ENCODE measurements around the gene ASIC1.

Gene ASIC1

DNA sequence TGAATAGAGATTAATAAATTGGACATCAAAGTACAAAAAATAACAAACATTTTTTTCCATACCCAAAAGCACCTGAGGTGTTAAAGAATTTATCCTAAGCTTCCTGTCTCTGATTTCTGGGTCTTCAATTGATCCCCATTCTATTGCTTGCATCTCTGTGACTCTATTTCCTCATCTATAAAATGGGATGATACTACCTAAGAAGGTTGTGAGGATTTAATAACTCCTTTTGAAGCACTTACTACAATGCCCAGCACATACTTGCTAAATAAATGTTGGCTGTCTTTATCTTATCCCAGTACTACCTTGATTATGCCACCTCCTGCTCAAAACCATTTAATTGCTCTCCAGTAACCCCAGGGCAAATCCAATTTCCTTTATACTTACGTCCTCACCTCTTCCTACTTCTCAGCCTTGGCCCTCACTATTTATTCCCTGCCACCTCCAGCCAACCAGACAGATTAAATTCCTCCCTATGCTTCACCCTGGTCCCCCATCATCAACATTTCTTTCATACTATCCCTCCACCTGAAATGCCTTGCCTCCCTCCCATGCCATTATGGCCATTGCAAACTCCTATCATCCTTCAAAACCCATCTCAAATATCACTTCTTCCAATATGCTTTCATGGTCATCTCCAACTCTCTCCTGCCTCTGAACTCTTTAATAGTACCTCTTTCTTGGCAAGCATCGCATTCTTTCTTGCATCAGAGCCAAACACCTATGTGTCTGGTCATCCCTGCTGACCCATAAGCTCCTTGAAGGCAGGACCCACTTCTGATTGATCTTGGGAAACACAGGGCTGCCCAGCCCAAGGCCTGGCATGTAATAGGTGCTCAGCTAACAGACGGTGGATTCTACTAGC, 7.9 kb upstream of the ASIC1 start:
- DNase-seq (ENCODE audit: low read depth): no peak
- H3K4me3 ChIP-seq (ENCODE audit: low read length): no peak overlapping the region
- TF ChIP-seq, protein P1, sequence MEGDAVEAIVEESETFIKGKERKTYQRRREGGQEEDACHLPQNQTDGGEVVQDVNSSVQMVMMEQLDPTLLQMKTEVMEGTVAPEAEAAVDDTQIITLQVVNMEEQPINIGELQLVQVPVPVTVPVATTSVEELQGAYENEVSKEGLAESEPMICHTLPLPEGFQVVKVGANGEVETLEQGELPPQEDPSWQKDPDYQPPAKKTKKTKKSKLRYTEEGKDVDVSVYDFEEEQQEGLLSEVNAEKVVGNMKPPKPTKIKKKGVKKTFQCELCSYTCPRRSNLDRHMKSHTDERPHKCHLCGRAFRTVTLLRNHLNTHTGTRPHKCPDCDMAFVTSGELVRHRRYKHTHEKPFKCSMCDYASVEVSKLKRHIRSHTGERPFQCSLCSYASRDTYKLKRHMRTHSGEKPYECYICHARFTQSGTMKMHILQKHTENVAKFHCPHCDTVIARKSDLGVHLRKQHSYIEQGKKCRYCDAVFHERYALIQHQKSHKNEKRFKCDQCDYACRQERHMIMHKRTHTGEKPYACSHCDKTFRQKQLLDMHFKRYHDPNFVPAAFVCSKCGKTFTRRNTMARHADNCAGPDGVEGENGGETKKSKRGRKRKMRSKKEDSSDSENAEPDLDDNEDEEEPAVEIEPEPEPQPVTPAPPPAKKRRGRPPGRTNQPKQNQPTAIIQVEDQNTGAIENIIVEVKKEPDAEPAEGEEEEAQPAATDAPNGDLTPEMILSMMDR (conservative IDR thresholded peaks at IDR 0.05; ENCODE audit: low read length): no peak

DNA sequence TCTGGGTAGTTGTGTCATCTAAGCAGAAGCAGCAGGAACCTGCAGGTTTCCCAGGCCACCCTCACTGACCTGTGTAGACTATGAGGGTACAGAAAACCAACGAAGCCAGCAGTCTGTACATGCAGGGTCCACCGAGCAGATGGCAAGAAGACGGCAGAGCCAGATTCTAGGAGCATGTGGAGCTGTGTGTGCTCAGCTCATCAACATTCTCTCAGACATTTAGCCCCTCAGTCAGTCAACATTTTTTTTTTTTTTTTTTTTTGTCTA, 7.3 kb upstream of the ASIC1 start:
- TF ChIP-seq, protein P1 (conservative IDR thresholded peaks at IDR 0.05; ENCODE audit: low read length): no peak
- DNase-seq (ENCODE audit: low read depth): no peak
- H3K4me3 ChIP-seq (ENCODE audit: low read length): peak overlapping the region; percentile 42; the same call in 1 of the 2 replicates

DNA sequence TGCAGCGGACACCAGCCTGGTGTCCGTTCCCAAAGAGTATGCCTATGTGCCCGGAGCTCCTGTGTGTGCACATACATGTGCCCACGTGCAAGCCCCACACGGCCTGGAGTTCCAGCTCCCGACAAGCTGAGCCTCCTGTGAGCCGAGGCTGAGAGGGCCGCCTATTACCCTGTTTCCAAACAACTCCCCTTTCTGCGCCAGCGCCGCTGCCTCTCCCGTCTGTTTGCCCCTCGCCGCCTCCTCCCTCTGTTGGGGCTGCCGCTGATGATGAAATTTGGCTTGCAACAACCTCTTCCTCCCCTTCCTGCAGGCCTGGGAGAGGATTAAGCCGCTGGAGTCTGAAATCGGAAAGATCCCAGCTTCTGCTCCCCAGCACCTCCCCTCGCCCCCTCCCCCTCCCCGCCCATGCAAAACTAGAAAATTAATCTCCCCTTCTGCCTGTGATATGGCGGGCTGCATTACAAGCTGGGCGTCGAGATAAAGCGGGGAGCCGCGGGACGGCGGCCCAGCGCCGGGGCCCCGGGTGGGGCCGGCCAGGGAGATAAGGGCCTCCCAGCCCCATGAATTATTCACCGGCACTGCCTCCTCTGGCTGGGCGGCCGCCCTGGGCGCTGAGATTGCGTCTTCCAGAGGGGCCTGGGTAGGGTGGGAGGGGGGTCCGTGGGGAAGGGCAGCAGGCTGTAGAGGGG, 6.8 kb upstream of the ASIC1 start:
- TF ChIP-seq, protein P1 (conservative IDR thresholded peaks at IDR 0.05; ENCODE audit: low read length): no peak
- DNase-seq (ENCODE audit: low read depth): peak; percentile 64
- peak overlapping the region; percentile 42 for H3K4me3 ChIP-seq (ENCODE audit: low read length)

DNA sequence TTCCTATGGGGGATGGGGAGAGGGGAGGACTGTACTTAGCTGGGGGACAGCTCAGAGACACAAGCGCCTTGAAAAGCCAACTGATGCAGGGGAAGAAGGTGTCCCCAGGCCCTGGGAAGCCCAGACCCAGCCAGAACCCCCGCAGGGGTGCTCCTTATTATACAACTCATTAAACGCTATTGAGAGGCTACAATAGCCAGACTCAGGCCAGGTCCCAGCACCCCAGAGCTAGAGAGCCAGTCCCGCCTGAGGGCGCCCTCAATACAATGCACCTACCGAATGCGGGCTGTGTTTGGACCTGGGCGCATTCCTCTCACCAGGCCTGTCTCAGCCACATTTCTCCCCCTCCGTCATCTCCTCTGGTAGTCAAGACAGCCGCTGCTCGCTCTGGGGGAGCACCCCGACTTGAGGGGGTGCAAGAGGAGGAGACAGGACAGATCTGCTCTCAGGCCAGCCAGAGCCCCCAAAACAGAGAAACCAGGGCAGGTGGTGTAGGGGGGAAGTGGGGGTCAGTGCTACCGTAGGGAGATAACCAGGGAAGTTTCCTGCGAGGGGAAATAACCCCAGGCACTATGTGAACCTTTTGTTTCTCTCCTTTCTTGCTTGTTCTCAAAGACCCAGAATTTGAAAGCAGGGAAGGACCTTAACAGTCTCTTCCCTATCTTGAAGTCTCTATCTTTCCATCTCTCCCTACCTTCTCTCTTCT, 6.1 kb upstream of the ASIC1 start:
- no peak overlapping the region for H3K4me3 ChIP-seq (ENCODE audit: low read length)
- no peak for DNase-seq (ENCODE audit: low read depth)
- TF ChIP-seq, protein P1 (conservative IDR thresholded peaks at IDR 0.05; ENCODE audit: low read length): no peak

DNA sequence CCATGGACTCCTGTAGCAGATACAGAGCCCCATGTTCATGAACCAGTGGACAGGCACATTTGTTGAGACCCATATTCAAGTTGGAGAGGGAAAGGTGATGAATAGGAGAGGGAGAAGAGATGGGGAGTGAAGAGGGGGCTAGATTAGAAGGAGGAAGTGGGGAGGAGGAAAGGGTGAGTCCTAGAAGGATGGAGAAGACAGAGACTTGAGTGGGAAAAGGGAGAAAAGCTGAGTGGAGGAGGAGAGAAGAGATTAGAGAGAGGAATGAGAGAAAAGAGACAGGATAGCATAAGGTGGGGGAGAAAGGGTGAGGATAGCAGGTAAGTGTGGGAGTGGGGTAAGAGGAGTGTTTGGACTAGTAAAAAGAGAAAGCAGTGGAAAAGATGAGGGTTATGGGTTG, 4.9 kb upstream of the ASIC1 start:
- TF ChIP-seq, protein P1 (conservative IDR thresholded peaks at IDR 0.05; ENCODE audit: low read length): no peak
- no peak overlapping the region for H3K4me3 ChIP-seq (ENCODE audit: low read length)
- DNase-seq (ENCODE audit: low read depth): no peak

DNA sequence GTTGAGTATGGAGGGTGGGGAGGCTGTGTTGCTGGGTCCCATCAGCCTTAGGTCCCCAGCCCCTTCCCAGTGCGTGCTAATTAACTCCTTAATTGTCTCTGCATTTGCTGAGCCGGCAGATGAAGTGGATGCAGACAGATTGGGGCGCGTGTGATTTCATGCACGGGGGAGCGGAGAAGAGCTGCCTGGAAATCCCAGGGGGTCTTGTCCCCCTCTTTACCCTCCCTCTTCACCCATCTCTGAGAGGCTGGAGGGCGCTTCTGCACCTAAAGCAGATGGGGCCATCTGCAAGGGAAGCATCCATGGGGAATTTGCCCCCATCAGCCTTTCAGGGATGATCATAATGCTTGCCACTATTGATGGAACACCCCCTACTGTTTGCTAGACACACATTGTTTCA, 4.4 kb upstream of the ASIC1 start:
- no peak overlapping the region for H3K4me3 ChIP-seq (ENCODE audit: low read length)
- TF ChIP-seq, protein P1 (conservative IDR thresholded peaks at IDR 0.05; ENCODE audit: low read length): 0 out of 2 replicates have a peak, but pooled peaks have one; percentile 9
- no peak for DNase-seq (ENCODE audit: low read depth)
